GM23338 (cell line): Measurements from ENCODE around the gene HHAT. TPM values are rescaled to one million over a fixed set of nuclear protein-coding genes. Genes with fewer than 3 reads are reported as not detected.

ENCODE experiments used
- ATAC-seq: fragments of 200-7000 bp; cut with Tn5 transposase; 3 replicates; pipeline ENCODE4 v1.9.1; 2020
- DNase-seq: peaks from one replicate; pipeline ENCODE4 v3.0.0-alpha.2; 2015; ENCODE audit warnings: low spot score
- H2AFZ ChIP-seq: fragments of 200-600 bp; sonication (generic); 2 replicates; pipeline ENCODE4 v1.8.0; 2016; ENCODE audit warnings: antibody characterized with exemption, mild to moderate bottlenecking, moderate library complexity
- H3F3A ChIP-seq: fragments of 200-600 bp; sonication (generic); replicated peaks from 2 replicates; pipeline ENCODE4 v1.8.0; 2017; ENCODE audit warnings: antibody characterized with exemption, mixed run types, low read depth
- H3K27ac ChIP-seq: fragments of 200-600 bp; sonication (generic); 2 replicates; pipeline ENCODE4 v1.6.1; 2016; ENCODE audit warnings: low read depth
- H3K27me3 ChIP-seq: fragments of 200-600 bp; sonication (generic); 2 replicates; pipeline ENCODE4 v1.8.0; 2016; ENCODE audit warnings: mild to moderate bottlenecking, mixed run types, moderate library complexity; ENCODE audit not compliant: insufficient read depth
- H3K36me3 ChIP-seq: fragments of 200-600 bp; sonication (generic); 2 replicates; pipeline ENCODE4 v1.8.0; 2016; ENCODE audit warnings: mild to moderate bottlenecking; ENCODE audit not compliant: insufficient read depth
- H3K4me1 ChIP-seq: fragments of 200-600 bp; sonication (generic); 2 replicates; pipeline ENCODE4 v1.8.0; 2016; ENCODE audit warnings: mild to moderate bottlenecking, moderate library complexity; ENCODE audit not compliant: insufficient read depth
- H3K4me2 ChIP-seq: fragments of 200-600 bp; sonication (generic); 2 replicates; pipeline ENCODE4 v1.7.1; 2017; ENCODE audit warnings: mixed run types
- H3K4me3 ChIP-seq: fragments of 200-600 bp; sonication (generic); 2 replicates; pipeline ENCODE4 v1.6.1; 2016; ENCODE audit warnings: mixed run types
- H3K79me2 ChIP-seq: fragments of 200-600 bp; sonication (generic); replicated peaks from 2 replicates; pipeline ENCODE4 v1.8.0; 2017; ENCODE audit warnings: mild to moderate bottlenecking; ENCODE audit not compliant: insufficient read depth
- H3K9me2 ChIP-seq: fragments of 200-600 bp; sonication (generic); 2 replicates; pipeline ENCODE4 v1.8.0; 2017; ENCODE audit not compliant: insufficient read depth
- H4K20me1 ChIP-seq: fragments of 200-600 bp; sonication (generic); replicated peaks from 2 replicates; pipeline ENCODE4 v1.8.0; 2017; ENCODE audit warnings: mild to moderate bottlenecking; ENCODE audit not compliant: insufficient read depth
- H3K27ac Mint-ChIP-seq: 2 replicates; pipeline ENCODE4 v1.8.0; 2020; ENCODE audit warnings: inconsistent platforms, mild to moderate bottlenecking, moderate library complexity, mixed read lengths
- H3K27me3 Mint-ChIP-seq: 3 replicates; pipeline ENCODE4 v1.8.0; 2022; ENCODE audit warnings: low read depth, mild to moderate bottlenecking, moderate library complexity, mixed read lengths, inconsistent platforms; ENCODE audit not compliant: insufficient read depth, poor library complexity
- H3K36me3 Mint-ChIP-seq: 3 replicates; pipeline ENCODE4 v1.8.0; 2021; ENCODE audit warnings: low read depth, mild to moderate bottlenecking, inconsistent platforms, moderate library complexity, mixed read lengths
- H3K4me1 Mint-ChIP-seq: 3 replicates; pipeline ENCODE4 v1.8.0; 2020; ENCODE audit warnings: mild to moderate bottlenecking, inconsistent platforms, mixed read lengths
- H3K4me3 Mint-ChIP-seq: 3 replicates; pipeline ENCODE4 v1.8.0; 2021; ENCODE audit warnings: moderate library complexity, mild to moderate bottlenecking, inconsistent platforms, mixed read lengths
- H3K9me3 Mint-ChIP-seq: 3 replicates; pipeline ENCODE4 v1.8.0; 2020; ENCODE audit warnings: moderate library complexity, mild to moderate bottlenecking, inconsistent platforms, mixed read lengths
- CTCF ChIP-seq, 2 experiments: fragments of 200-600 bp in 1 of 2; sonication (generic) in 1 of 2; conservative IDR thresholded peaks; 2 replicates each; pipeline versions ENCODE4 v1.5.1 to v1.6.1; 2016 to 2017; ENCODE audit warnings: antibody characterized with exemption in 2 of 2, low read depth in 2 of 2, mild to moderate bottlenecking in 2 of 2, moderate library complexity in 1 of 2
- ETS1 ChIP-seq: IDR thresholded peaks from 2 replicates; pipeline ENCODE4 v1.6.1; 2016; ENCODE audit warnings: antibody characterized with exemption
- JUNB ChIP-seq: IDR thresholded peaks from one replicate; pipeline ENCODE4 v1.6.1; 2016; ENCODE audit warnings: antibody characterized with exemption; ENCODE audit not compliant: unreplicated experiment
- NANOG ChIP-seq: IDR thresholded peaks from 2 replicates; pipeline ENCODE4 v1.6.1; 2016; ENCODE audit warnings: antibody characterized with exemption, borderline replicate concordance
- POLR2AphosphoS5 ChIP-seq: IDR thresholded peaks from 2 replicates; pipeline ENCODE4 v1.6.1; 2016; ENCODE audit warnings: antibody characterized with exemption, low read depth
- REST ChIP-seq: IDR thresholded peaks from one replicate; pipeline ENCODE4 v1.6.1; 2018; ENCODE audit warnings: antibody characterized with exemption; ENCODE audit not compliant: unreplicated experiment
- STAT1 ChIP-seq: IDR thresholded peaks from one replicate; pipeline ENCODE4 v1.6.1; 2016; ENCODE audit warnings: antibody characterized with exemption; ENCODE audit not compliant: unreplicated experiment
- ZNF114 ChIP-seq: fragments of 250-450 bp; sonication (Bioruptor Pico); IDR thresholded peaks from 2 replicates; pipeline ENCODE4 v1.5.0; 2020; ENCODE audit warnings: mild to moderate bottlenecking, moderate library complexity
- ZNF331 ChIP-seq: fragments of 250-450 bp; sonication (Bioruptor Pico); IDR thresholded peaks from 2 replicates; pipeline ENCODE4 v1.5.0; 2020; ENCODE audit warnings: low read depth, mild to moderate bottlenecking, moderate library complexity
- ZNF462 ChIP-seq: fragments of 250-450 bp; sonication (Bioruptor Pico); IDR thresholded peaks from 2 replicates; pipeline ENCODE4 v1.5.0; 2020; ENCODE audit warnings: mild to moderate bottlenecking, moderate library complexity
- polyA plus RNA-seq: library from polyadenylated mRNA; unstranded; fragments of >200 nt; fragmentation: Nextera tagmentation; extraction: Ambion mirVana; gene quantifications from 2 replicates; pipeline ENCODE4 v1.2.1, GENCODE V29; 2016
- total RNA-seq: library from RNA; depleted of rRNA; stranded (reverse); fragments of >200 nt; shearing (Covaris generic); gene quantifications from 2 replicates; pipeline ENCODE4 v1.2.3, GENCODE V29; 2014

Gene HHAT
- total and polyA plus RNA-seq, 2 experiments from 2014 or later = 0.11 to 0.66 TPM

- TF ChIP-seq ETS1 = no peak
- TF ChIP-seq NANOG = no peak
Observed at GRCh38 chr1:210570116-210570515, 241.4 kb downstream of the HHAT start (continued).

GRCh38 chr1:210571356-210572284, 242.9 kb downstream of the HHAT start:
- H3K4me2 ChIP-seq = no peak overlapping the region
- no peak for ATAC-seq
- TF ChIP-seq ZNF114 (no peak), CTCF (conservative IDR thresholded peaks at IDR 0.05; ENCODE audit: low read depth in 2 of 2) (no peak), REST (no peak), POLR2AphosphoS5 (no peak), ETS1 (no peak), ZNF462 (CRISPR knock-in tag) (no peak), JUNB (no peak), STAT1 (no peak), ZNF331 (CRISPR knock-in tag) (no peak)

More at GRCh38 chr1:210571356-210572284, 242.9 kb downstream of the HHAT start:
- no peak for DNase-seq
- Mint-ChIP-seq H3K4me3 (no peak overlapping the region), H3K4me1 (no peaks in the 10 kb centered on the region), H3K9me3 (peaks cover 3% of the 10 kb centered on the region; the same call in 1 of the 3 replicates), H3K27me3 (peaks cover 3% of the 10 kb centered on the region), H3K27ac (no peak overlapping the region), H3K36me3 (no peaks in the 10 kb centered on the region)
- Histone ChIP-seq H2AFZ (no peak overlapping the region), H3K79me2 (no peaks in the 10 kb centered on the region), H3F3A (no peaks in the 10 kb centered on the region), H3K4me1 (no peaks in the 10 kb centered on the region), H3K36me3 (no peaks in the 10 kb centered on the region), H4K20me1 (no peaks in the 10 kb centered on the region), H3K27me3 (no peaks in the 10 kb centered on the region), H3K4me3 (no peak overlapping the region), H3K27ac (no peak overlapping the region), H3K9me2 (0 out of 2 replicates have a peak, but pooled peaks cover 10% of the 10 kb centered on the region)
